H9 (cell line): ENCODE data around the gene NEUROD2. TPM values are rescaled to one million over a fixed set of nuclear protein-coding genes. Genes with fewer than 3 reads are reported as not detected.
A peak's percentile ranks its signal among the peaks of the same experiment; 100 is the strongest.

Experiments used
- DNase-seq: peaks from one replicate; pipeline ENCODE4 v3.0.0-alpha.2; 2017
- H2AFZ ChIP-seq: one replicate; pipeline ENCODE4 v1.6.1; 2013; ENCODE audit warnings: mild to moderate bottlenecking, low read length, control low read depth, moderate library complexity
- H2AK5ac ChIP-seq: 2 replicates; pipeline ENCODE4 v1.6.1; 2013; ENCODE audit warnings: low read length, control low read depth, mixed read lengths; ENCODE audit not compliant: insufficient read length
- H2BK120ac ChIP-seq: one replicate; pipeline ENCODE4 v1.6.1; 2013; ENCODE audit warnings: low read depth, mild to moderate bottlenecking, low read length, control low read depth, inconsistent platforms; ENCODE audit not compliant: poor library complexity, severe bottlenecking
- H2BK12ac ChIP-seq: 2 replicates; pipeline ENCODE4 v1.6.1; 2013; ENCODE audit warnings: low read length, control low read depth, mixed read lengths, low read depth; ENCODE audit not compliant: insufficient read length
- H2BK15ac ChIP-seq: 2 replicates; pipeline ENCODE4 v1.6.1; 2013; ENCODE audit warnings: low read depth, low read length, control low read depth
- H2BK20ac ChIP-seq: one replicate; pipeline ENCODE4 v1.6.1; 2013; ENCODE audit warnings: low read depth, mild to moderate bottlenecking, low read length, control low read depth, inconsistent platforms; ENCODE audit not compliant: poor library complexity, severe bottlenecking
- H2BK5ac ChIP-seq: 2 replicates; pipeline ENCODE4 v1.6.1; 2013; ENCODE audit warnings: low read length, control low read depth, mixed read lengths; ENCODE audit not compliant: insufficient read length
- H3K14ac ChIP-seq: 2 replicates; pipeline ENCODE4 v1.6.1; 2013; ENCODE audit warnings: low read length, control low read depth; ENCODE audit not compliant: insufficient read depth
- H3K18ac ChIP-seq: 2 replicates; pipeline ENCODE4 v1.6.1; 2013; ENCODE audit warnings: low read depth, mild to moderate bottlenecking, mixed read lengths, low read length, control low read depth; ENCODE audit not compliant: insufficient read length
- H3K23ac ChIP-seq: 2 replicates; pipeline ENCODE4 v1.6.1; 2013; ENCODE audit warnings: low read length, control low read depth, mixed read lengths, low read depth; ENCODE audit not compliant: insufficient read length
- H3K23me2 ChIP-seq: 2 replicates; pipeline ENCODE4 v1.6.1; 2013; ENCODE audit warnings: low read depth, mild to moderate bottlenecking, mixed read lengths, low read length, control low read depth; ENCODE audit not compliant: insufficient read length, poor library complexity, severe bottlenecking
- H3K27ac ChIP-seq: 2 replicates; pipeline ENCODE4 v1.5.1; 2013; ENCODE audit warnings: low read length, control low read depth, mixed read lengths, low read depth; ENCODE audit not compliant: insufficient read length
- H3K27me3 ChIP-seq: 2 replicates; pipeline ENCODE4 v1.6.1; 2013; ENCODE audit warnings: low read length, control low read depth, inconsistent platforms; ENCODE audit not compliant: insufficient read depth
- H3K4ac ChIP-seq: 2 replicates; pipeline ENCODE4 v1.6.1; 2013; ENCODE audit warnings: low read depth, mild to moderate bottlenecking, control low read depth, inconsistent platforms, low read length, moderate library complexity
- H3K4me1 ChIP-seq: 2 replicates; pipeline ENCODE4 v1.6.1; 2013; ENCODE audit warnings: low read length, control low read depth, inconsistent platforms; ENCODE audit not compliant: insufficient read depth
- H3K4me2 ChIP-seq: 2 replicates; pipeline ENCODE4 v1.6.1; 2013; ENCODE audit warnings: low read length, control low read depth, mixed read lengths; ENCODE audit not compliant: insufficient read length, insufficient read depth
- H3K56ac ChIP-seq: 2 replicates; pipeline ENCODE4 v1.6.1; 2013; ENCODE audit warnings: low read depth, mild to moderate bottlenecking, mixed read lengths, low read length, control low read depth; ENCODE audit not compliant: insufficient read length
- H3K79me1 ChIP-seq: 2 replicates; pipeline ENCODE4 v1.6.1; 2013; ENCODE audit warnings: low read depth, mild to moderate bottlenecking, moderate library complexity, low read length, control low read depth, inconsistent platforms; ENCODE audit not compliant: insufficient read depth, poor library complexity, severe bottlenecking
- H3K79me2 ChIP-seq: 2 replicates; pipeline ENCODE4 v1.6.1; 2013; ENCODE audit warnings: low read length, control low read depth, inconsistent platforms; ENCODE audit not compliant: insufficient read depth
- H3K9ac ChIP-seq: 2 replicates; pipeline ENCODE4 v1.6.1; 2013; ENCODE audit warnings: low read length, control low read depth, mixed read lengths; ENCODE audit not compliant: insufficient read length; ENCODE audit errors: extremely low read depth
- H3K9me3 ChIP-seq: one replicate; pipeline ENCODE4 v1.6.1; 2013; ENCODE audit warnings: low read depth, low read length, inconsistent platforms; ENCODE audit not compliant: control insufficient read depth
- H3T11ph ChIP-seq: one replicate; pipeline ENCODE4 v1.6.1; 2013; ENCODE audit warnings: mild to moderate bottlenecking, low read length, control low read depth, inconsistent platforms
- H4K20me1 ChIP-seq: one replicate; pipeline ENCODE4 v1.6.1; 2013; ENCODE audit not compliant: control insufficient read depth, insufficient read length, insufficient read depth
- H4K5ac ChIP-seq: 2 replicates; pipeline ENCODE4 v1.6.1; 2013; ENCODE audit warnings: low read depth, mild to moderate bottlenecking, mixed read lengths, low read length, control low read depth; ENCODE audit not compliant: insufficient read length
- H4K8ac ChIP-seq: replicated peaks from 2 replicates; pipeline ENCODE4 v1.6.1; 2013; ENCODE audit warnings: low read length, control low read depth, mixed read lengths, low read depth; ENCODE audit not compliant: insufficient read length
- H4K91ac ChIP-seq: 2 replicates; pipeline ENCODE4 v1.6.1; 2013; ENCODE audit warnings: low read depth, mild to moderate bottlenecking, moderate library complexity, mixed read lengths, low read length, control low read depth; ENCODE audit not compliant: insufficient read length
- H3K27ac Mint-ChIP-seq, 3 experiments: 2 replicates in 2 of 3; 3 replicates in 1 of 3; pipeline ENCODE4 v1.8.0; 2020 to 2021; ENCODE audit warnings: mixed read lengths in 3 of 3, mild to moderate bottlenecking in 1 of 3, moderate library complexity in 1 of 3
- H3K27me3 Mint-ChIP-seq: 2 replicates; pipeline ENCODE4 v1.8.0; 2021; ENCODE audit warnings: low read depth, mild to moderate bottlenecking, moderate library complexity, mixed read lengths
- H3K36me3 Mint-ChIP-seq, 3 experiments: 2 replicates in 2 of 3; 3 replicates in 1 of 3; pipeline ENCODE4 v1.8.0; 2020 to 2021; ENCODE audit warnings: low read depth in 3 of 3, mixed read lengths in 3 of 3; ENCODE audit not compliant: insufficient read depth in 1 of 3
- H3K4me1 Mint-ChIP-seq, 2 experiments: 2 replicates each; pipeline ENCODE4 v1.8.0; 2020; ENCODE audit warnings: mixed read lengths in 2 of 2
- H3K4me3 Mint-ChIP-seq, 2 experiments: 2 replicates in 1 of 2; 3 replicates in 1 of 2; pipeline ENCODE4 v1.8.0; 2020 to 2021; ENCODE audit warnings: mild to moderate bottlenecking in 2 of 2, mixed read lengths in 2 of 2, moderate library complexity in 1 of 2
- H3K9me3 Mint-ChIP-seq, 2 experiments: 2 replicates in 1 of 2; 3 replicates in 1 of 2; pipeline ENCODE4 v1.8.0; 2020; ENCODE audit warnings: mild to moderate bottlenecking in 2 of 2, mixed read lengths in 2 of 2, moderate library complexity in 1 of 2
- CTCF ChIP-seq: fragments of 200-600 bp; sonication (generic); conservative IDR thresholded peaks from 3 replicates; pipeline ENCODE4 v1.8.0; 2021; ENCODE audit warnings: antibody characterized with exemption, mild to moderate bottlenecking
- WGBS: extraction: QIAGEN DNeasy Blood & Tissue Kit; methylation state at CpG from one replicate; pipeline ENCODE4 v1.1.7; 2013; ENCODE audit warnings: missing lambda C conversion rate, low lambda C conversion rate, mixed read lengths; ENCODE audit not compliant: insufficient read length; ENCODE audit errors: extremely low coverage; 5-methylcytosine and 5-hydroxymethylcytosine counted together
- total RNA-seq: library from RNA; stranded (reverse); gene quantifications from 2 replicates; pipeline ENCODE4 v1.2.1, GENCODE V29; 2021

The NEUROD2 gene
- total RNA-seq, 1 experiment from 2014 or later = not detected

- H3K4me1 Mint-ChIP-seq = peaks cover 26 to 73% of the 10 kb centered on the region in 2 experiments
- H3K27ac Mint-ChIP-seq = no peak overlapping the region
- H3K4me3 Mint-ChIP-seq = peak overlapping the region in 1 of 2 experiments; percentile 32; a peak in 1 of 5 replicates
- Histone ChIP-seq H3K14ac (no peak overlapping the region), H2AFZ (no peak overlapping the region), H2BK5ac (no peak overlapping the region), H3K56ac (no peak overlapping the region), H3K4me1 (peaks cover 4% of the 10 kb centered on the region; the same call in 1 of the 2 replicates), H3K23ac (no peak overlapping the region), H4K91ac (no peak overlapping the region), H4K8ac (no peak overlapping the region), H3K18ac (no peak overlapping the region), H3K27ac (no peak overlapping the region), H3T11ph (no peak overlapping the region), H2BK120ac (no peak overlapping the region), H2BK15ac (no peak overlapping the region), H3K9ac (no peak overlapping the region), H2BK12ac (no peak overlapping the region), H3K79me2 (no peaks in the 10 kb centered on the region), H2AK5ac (no peak overlapping the region), H3K4me2 (no peak overlapping the region), H4K20me1 (no peaks in the 10 kb centered on the region), H3K27me3 (peaks cover 92% of the 10 kb centered on the region), H3K79me1 (no peaks in the 10 kb centered on the region), H2BK20ac (no peak overlapping the region), H3K4ac (no peak overlapping the region), H4K5ac (no peak overlapping the region), H3K9me3 (no peaks in the 10 kb centered on the region), H3K23me2 (no peaks in the 10 kb centered on the region)
- peaks cover 100% of the 10 kb centered on the region for H3K27me3 Mint-ChIP-seq
- H3K9me3 Mint-ChIP-seq = peaks cover 4% of the 10 kb centered on the region in 2 experiments; a peak in 2 of 5 replicates
- H3K36me3 Mint-ChIP-seq = no peaks in the 10 kb centered on the region; a peak in 1 of 7 replicates
- no peak for DNase-seq
- WGBS = no CpG with 5 or more reads among the region's 17 CpGs
- no peak for TF ChIP-seq CTCF
These were observed 9.1 kb downstream of the NEUROD2 start for GRCh38 chr17:39598630-39599003.
